Measurements from ENCODE around the gene SKAP2. TPM values are rescaled to one million over a fixed set of nuclear protein-coding genes. Genes with fewer than 3 reads are reported as not detected.

SKAP2 gene
- total RNA-seq, 1 experiment from 2014 or later, result 3.2 TPM

DNA sequence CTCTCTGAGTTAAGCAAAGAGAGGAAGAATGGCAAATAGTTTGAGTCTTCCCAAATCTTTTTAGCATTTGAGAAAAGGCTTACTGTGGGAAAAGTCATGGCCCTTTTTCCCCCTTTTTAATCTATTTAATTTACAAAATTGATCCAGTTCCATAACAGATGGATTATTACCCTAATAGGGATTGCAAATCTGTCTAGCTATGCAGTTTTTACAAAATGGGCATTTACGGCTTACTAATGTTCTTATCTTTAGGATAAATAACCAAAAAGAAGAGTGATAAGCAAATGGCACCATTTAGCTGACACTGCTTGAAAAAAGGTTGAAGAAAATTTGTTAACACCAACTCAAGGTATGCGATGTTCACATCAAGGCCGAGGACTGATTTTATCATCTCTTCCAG is 169.7 kb downstream of the SKAP2 start:
- no peak overlapping the region for H2BK12ac ChIP-seq (ENCODE audit: insufficient read length, low read depth, low read length)
- no CpG with 5 or more reads among the region's 3 CpGs for WGBS (ENCODE audit: extremely low coverage, insufficient read length, low lambda C conversion rate)
- no peaks in the 10 kb centered on the region for H3K27me3 ChIP-seq (ENCODE audit: insufficient read depth, low read length)
- no peak overlapping the region for H3K4me3 Mint-ChIP-seq
- no peak overlapping the region for H3K14ac ChIP-seq (ENCODE audit: insufficient read depth, low read length)
- no peak overlapping the region for H2AK5ac ChIP-seq (ENCODE audit: insufficient read length, low read length)
- no peak overlapping the region for H4K8ac ChIP-seq (replicated peaks; ENCODE audit: insufficient read length, low read depth, low read length)
- H3T11ph ChIP-seq (ENCODE audit: low read length), result no peak overlapping the region
- H4K5ac ChIP-seq (ENCODE audit: insufficient read length, low read depth, low read length), result no peak overlapping the region
- no peak overlapping the region for H3K18ac ChIP-seq (ENCODE audit: insufficient read length, low read depth, low read length)
- no peak overlapping the region for H2BK120ac ChIP-seq (ENCODE audit: low read depth, low read length, poor library complexity, severe bottlenecking)
- H3K23ac ChIP-seq (ENCODE audit: insufficient read length, low read depth, low read length), result no peak overlapping the region
- no peak overlapping the region for H4K91ac ChIP-seq (ENCODE audit: insufficient read length, low read depth, low read length)
- H3K27ac ChIP-seq (ENCODE audit: insufficient read length, low read depth, low read length), result no peak overlapping the region
- no peaks in the 10 kb centered on the region for H3K79me2 ChIP-seq (ENCODE audit: insufficient read depth, low read length)
- no peak overlapping the region for H3K56ac ChIP-seq (ENCODE audit: insufficient read length, low read depth, low read length)
- H3K79me1 ChIP-seq (ENCODE audit: insufficient read depth, low read depth, low read length, poor library complexity, severe bottlenecking), result no peaks in the 10 kb centered on the region
- no peaks in the 10 kb centered on the region for H3K9me3 Mint-ChIP-seq
- H4K20me1 ChIP-seq (ENCODE audit: control insufficient read depth, insufficient read depth, insufficient read length), result no peaks in the 10 kb centered on the region
- DNase-seq, result no peak
- no peak overlapping the region for H3K27ac Mint-ChIP-seq
- no peak overlapping the region for H2BK5ac ChIP-seq (ENCODE audit: insufficient read length, low read length)
- H2BK15ac ChIP-seq (ENCODE audit: low read depth, low read length), result no peak overlapping the region
- H3K4me1 Mint-ChIP-seq, result peaks cover 13 to 14% of the 10 kb centered on the region in 2 experiments
- H3K9ac ChIP-seq (ENCODE audit: extremely low read depth, insufficient read length, low read length), result no peak overlapping the region
- no peaks in the 10 kb centered on the region for H3K36me3 Mint-ChIP-seq (ENCODE audit: insufficient read depth in 1 of 3, low read depth in 3 of 3)
- no peaks in the 10 kb centered on the region for H3K9me3 ChIP-seq (ENCODE audit: control insufficient read depth, low read depth, low read length)
- H3K27me3 Mint-ChIP-seq (ENCODE audit: low read depth), result no peaks in the 10 kb centered on the region; the same call in none of the 2 replicates
- H3K4me2 ChIP-seq (ENCODE audit: insufficient read depth, insufficient read length, low read length), result no peak overlapping the region
- TF ChIP-seq, protein P1, sequence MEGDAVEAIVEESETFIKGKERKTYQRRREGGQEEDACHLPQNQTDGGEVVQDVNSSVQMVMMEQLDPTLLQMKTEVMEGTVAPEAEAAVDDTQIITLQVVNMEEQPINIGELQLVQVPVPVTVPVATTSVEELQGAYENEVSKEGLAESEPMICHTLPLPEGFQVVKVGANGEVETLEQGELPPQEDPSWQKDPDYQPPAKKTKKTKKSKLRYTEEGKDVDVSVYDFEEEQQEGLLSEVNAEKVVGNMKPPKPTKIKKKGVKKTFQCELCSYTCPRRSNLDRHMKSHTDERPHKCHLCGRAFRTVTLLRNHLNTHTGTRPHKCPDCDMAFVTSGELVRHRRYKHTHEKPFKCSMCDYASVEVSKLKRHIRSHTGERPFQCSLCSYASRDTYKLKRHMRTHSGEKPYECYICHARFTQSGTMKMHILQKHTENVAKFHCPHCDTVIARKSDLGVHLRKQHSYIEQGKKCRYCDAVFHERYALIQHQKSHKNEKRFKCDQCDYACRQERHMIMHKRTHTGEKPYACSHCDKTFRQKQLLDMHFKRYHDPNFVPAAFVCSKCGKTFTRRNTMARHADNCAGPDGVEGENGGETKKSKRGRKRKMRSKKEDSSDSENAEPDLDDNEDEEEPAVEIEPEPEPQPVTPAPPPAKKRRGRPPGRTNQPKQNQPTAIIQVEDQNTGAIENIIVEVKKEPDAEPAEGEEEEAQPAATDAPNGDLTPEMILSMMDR (conservative IDR thresholded peaks at IDR 0.05), result no peak
- no peak overlapping the region for H3K4ac ChIP-seq (ENCODE audit: low read depth, low read length)
- no peak overlapping the region for H2AFZ ChIP-seq (ENCODE audit: low read length)
- no peak overlapping the region for H2BK20ac ChIP-seq (ENCODE audit: low read depth, low read length, poor library complexity, severe bottlenecking)
- no peaks in the 10 kb centered on the region for H3K4me1 ChIP-seq (ENCODE audit: insufficient read depth, low read length)
- no peaks in the 10 kb centered on the region for H3K23me2 ChIP-seq (ENCODE audit: insufficient read length, low read depth, low read length, poor library complexity, severe bottlenecking)

Data from H9 (cell line).